ENCODE results near the gene RELL1.

DNA sequence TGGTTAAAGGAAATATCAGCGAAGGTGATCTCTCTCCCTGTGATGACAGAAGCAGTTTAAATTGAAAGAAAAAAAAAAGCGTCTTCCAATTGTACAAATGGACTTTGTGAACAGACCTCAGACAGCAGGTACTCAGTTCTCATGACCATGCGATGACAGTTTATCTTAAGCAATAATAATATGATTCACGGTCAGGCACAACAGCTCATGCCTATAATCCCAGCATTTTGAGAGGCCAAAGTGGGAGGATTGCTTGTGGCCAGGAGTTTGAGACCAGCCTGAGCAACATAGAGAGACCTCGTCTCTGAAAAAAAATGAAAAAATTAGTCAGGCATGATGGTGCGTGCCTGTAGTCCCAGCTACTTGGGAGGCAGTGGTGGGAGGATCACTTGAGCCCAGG, 51.0 kb downstream of the RELL1 start:
- no peak for TF ChIP-seq TARDBP (IDR thresholded peaks at IDR 0.05)
- no peak for TF ChIP-seq LEF1 (IDR thresholded peaks at IDR 0.05; ENCODE audit: borderline replicate concordance)
- no peak for TF ChIP-seq FOXK2 (IDR thresholded peaks at IDR 0.05)
- no peak for TF ChIP-seq SP1 (IDR thresholded peaks at IDR 0.05)
- no peak for TF ChIP-seq ARNT (IDR thresholded peaks at IDR 0.05)
- no peak for TF ChIP-seq FOXA1 (IDR thresholded peaks at IDR 0.05)
- TF ChIP-seq BHLHE40 (IDR thresholded peaks at IDR 0.05; ENCODE audit: borderline replicate concordance) = no peak
- TF ChIP-seq L3MBTL2 (conservative IDR thresholded peaks at IDR 0.05) = no peak
